Activated CD4-positive, alpha-beta T cell treated with anti-CD3 and anti-CD28 coated beads for 24 hours (primary cell): Measurements from ENCODE around the gene PDYN.

ENCODE experiments used
- DNase-seq, 2 donors: peaks; one replicate each; pipeline ENCODE4 v3.0.0-alpha.2; 2020; ENCODE audit warnings: low read depth in 2 of 2

Gene PDYN

DNA sequence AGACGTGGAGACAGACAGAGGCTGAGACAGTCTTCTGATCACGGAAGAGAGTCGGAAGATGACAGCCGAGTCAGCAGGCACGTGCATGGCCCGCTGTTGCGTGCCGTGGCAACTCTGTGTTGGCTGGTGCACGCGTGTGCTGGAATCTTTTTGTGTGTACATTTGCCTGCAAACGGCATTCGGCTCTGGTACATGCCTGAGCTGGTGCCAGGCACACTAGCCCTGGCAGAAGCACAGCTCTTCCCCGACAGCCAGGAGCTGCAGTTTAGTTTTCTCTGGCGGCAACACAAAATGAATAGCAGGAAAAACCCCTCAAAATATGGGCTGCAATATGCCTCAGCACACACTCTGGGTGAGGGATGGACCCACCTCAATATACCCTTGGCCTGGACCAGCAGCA lies 769 bp upstream of the PDYN start:
- no peak for DNase-seq

DNA sequence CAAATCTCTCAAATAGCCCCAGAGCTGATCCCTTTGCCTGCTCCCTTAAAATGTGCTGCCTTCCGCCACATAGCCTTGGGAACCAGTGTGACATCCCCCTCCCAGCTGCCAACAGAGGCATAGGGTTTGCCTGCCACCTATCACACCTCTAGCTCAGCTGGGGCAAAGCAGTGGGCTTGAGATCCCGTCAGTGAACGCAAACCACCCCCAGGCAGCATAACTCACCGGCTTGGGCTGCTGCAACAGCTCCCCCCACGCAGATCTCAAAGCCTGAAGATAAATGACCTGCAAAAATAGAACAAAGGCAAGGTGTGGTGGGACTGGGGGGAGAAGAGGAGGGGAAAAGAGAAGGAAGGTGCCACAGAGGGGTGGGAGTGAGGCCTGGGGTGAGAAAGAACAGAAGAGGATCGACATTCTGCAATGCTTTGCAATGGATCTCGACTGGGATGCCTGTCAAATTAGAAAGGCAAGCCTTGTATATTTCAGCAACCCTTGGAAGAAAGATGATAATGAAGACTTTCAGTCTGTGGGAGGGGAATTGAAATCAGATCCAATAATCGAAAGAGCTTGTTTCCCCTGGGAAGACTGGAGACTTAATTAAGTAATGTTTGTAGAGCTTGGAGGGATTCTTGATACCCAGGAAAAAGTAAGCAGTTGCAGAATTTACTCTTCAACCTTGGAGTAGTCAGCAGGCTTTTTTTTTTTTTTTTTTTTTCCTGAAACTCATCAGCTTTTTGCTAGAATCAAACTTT lies 1.3 kb downstream of the PDYN start:
- DNase-seq: no peak

DNA sequence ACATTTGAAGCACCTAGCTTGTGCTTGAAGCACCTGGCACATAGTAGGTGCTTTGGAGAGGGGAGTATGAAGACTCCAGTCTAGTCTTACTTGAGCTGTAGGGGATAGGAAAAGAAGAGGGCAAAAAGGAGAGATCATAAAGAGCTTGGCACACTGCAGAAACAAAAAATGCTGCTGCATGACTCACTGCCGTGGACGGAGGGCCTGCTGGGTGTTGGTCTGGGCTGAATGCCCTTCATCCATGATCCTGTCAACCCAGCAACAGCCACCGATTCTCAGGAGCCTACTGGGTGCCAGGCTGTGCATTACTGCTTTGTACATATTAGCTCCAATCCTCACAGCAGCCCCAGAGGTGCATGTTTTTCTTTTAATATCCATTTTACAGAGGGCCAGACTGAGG lies 6.0 kb downstream of the PDYN start:
- DNase-seq: no peak

DNA sequence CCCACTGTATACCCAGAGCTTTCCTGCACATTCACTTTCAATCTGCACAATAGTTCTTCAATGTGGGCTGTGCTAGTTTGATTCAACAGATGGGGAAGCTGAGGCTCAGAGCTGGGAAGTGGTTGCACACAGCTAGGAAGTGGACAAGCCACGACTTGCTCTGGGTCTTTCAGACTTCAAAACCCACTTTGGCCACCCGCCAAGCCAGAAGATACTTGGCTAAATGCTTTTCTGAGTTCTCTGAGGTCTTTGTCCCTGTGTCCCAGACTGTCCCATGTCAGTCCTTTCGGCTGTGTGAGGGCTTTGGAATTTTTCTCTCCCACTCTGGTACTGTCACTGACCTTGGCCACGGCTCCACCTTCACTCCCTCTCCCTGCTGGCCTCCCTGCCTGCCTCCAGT lies 10.6 kb downstream of the PDYN start:
- DNase-seq: no peak

DNA sequence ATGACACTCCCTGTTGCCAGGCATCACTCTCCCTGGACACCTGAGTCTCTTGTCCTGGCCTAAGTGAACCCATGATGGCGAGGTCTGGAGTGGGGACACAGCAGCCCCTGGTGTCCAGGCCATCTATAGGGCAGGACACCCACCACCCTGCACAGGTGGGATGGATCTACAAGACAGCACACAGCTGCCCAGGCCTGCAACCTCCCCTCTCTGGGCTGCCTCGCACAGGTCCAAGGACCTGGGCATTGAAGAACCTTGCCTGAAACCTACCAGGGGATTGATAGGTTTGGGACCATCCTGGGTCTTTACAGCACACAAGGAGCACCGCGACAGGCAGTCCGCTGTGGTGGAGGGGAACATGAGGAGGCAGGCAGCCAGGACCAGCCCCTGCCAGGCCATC lies 11.2 kb downstream of the PDYN start:
- DNase-seq: no peak

DNA sequence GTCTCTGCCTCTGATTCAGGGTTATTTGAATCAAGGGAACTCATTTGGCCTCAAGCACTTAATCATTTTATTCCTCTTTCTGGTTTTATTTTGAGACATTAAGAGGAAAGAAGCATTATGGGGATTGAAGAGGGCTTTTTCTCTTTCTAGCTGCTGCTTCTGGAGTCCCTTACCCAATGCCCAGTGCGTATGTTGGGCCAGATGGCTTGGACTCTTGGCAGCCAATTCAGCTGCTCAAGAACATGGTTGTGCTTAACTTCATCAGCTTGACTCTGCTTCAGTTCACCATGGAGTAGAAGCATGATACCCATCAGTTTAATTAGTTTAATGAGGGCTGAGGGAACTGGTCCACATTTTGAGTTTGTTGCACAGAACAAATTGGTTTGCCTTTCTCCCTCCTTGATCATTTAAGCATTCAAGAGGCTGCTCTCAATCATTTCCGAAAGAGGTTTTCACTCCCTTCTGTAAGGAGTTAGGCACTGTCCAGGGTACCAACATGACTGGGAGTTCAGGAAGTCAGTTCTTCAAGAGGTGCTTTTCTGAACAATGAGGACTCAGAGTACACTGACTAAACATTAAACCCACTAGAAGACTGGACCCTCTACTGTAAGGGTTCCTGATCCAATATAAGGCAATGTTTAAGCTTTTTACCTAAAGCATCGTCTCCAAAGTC lies 14.6 kb downstream of the PDYN start:
- DNase-seq: no peak

DNA sequence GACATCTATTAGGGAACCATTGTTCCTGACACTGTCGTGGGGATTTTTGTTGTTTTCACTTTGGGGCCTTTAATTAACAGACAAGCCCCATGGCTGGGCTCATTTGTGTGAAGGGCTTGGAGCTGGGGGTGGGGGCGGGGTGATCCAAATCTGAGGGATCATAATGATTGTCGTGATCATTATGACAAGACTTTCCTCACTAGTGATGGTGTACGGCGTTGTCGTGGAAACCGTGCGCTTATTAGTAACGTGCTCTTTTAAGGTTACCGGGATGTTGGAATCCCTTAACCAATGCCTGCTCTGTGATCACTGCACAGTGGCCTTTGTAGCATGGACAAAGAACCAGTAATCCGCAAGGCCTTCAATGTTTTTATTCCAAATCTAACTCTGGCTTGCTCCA lies 18.6 kb downstream of the PDYN start:
- DNase-seq: no peak

DNA sequence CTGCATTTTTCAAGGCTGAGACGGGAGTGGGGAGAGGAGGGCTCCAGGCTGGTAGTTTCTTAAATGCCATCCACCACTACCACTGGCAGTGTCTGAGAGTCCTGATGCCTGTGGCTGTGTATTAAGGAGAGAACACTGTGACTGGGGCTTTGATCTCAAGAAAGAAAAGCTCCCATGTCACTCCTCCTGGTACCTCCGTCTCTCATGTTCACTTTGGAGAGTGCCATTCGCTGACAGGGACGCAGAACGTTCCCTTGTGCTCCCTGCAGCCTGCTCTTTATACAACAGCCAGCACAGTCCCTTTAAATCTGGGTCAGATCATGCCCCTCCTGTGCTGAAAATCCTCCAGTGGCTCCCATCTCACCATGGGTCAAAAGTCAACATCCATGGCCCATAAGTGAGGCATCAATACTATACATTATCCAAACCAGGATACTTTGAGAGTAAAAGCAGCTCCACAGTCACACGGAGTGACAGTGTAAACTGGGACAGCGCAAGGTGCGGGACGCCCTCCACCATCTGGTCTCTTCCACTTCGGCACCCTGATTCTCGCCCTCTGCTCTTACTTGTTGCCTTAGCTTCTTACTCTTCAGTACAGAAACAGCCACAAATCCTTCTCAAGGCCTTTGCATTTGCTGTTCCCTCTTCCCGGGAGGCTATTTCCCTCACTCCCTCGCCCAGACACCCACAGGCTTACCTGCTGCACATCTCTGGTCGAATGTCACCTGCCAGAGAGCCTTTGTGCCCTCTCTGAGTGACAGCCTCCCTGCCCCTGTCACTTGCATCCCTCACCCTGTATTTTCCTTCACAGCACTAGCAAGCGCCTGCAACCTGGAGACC lies 20.0 kb downstream of the PDYN start:
- no peak for DNase-seq

DNA sequence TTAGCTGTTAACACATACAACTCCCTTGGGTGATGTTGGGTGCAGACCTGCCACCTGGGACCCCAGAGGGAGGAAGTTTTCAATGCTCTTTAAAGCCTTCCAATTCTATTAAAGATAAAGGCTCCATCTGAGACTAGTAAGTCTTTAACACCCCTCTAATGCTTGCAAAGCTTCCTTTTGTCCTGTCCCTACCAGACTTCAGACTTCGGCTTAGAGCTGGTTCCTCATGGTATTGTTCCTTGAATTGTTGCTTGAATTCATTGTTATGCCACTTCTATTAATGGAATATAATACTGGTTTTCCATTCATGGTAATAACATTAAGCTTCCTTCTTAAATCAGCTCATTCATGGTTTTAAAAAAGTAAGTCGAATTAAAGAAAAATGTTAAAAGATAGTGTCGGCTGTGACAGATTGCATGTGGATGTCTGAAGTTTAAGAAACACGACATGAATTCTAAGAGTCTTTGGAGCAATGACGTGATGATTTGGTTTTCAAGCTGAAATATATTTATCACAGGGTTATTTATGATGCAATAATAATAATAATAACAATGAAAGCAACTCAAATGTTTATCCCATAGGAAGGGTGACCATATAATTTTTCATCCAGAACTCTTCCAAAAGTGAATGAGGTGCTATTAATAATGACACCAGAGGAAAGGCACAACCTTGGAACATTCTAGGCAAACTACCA lies 21.8 kb downstream of the PDYN start:
- no peak for DNase-seq

DNA sequence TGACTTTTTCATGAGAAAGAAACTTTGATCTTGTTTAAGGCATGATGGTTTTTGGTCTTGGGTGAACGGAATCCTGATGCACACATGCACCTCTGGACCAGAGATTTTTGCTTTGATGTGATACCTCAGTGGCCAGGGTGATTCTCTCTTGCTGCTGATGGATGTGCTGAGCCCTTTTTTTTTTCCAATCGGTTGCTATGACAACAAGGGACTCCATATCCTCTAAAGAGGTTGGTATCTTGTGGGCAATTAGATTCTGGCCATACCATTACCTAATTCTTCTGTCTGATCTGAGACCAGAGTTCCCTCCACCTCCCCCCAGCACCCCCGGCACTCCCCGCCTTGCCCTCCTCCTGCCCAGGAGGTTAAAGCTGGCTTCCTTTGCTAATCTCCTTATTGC lies 24.9 kb downstream of the PDYN start:
- DNase-seq: no peak

DNA sequence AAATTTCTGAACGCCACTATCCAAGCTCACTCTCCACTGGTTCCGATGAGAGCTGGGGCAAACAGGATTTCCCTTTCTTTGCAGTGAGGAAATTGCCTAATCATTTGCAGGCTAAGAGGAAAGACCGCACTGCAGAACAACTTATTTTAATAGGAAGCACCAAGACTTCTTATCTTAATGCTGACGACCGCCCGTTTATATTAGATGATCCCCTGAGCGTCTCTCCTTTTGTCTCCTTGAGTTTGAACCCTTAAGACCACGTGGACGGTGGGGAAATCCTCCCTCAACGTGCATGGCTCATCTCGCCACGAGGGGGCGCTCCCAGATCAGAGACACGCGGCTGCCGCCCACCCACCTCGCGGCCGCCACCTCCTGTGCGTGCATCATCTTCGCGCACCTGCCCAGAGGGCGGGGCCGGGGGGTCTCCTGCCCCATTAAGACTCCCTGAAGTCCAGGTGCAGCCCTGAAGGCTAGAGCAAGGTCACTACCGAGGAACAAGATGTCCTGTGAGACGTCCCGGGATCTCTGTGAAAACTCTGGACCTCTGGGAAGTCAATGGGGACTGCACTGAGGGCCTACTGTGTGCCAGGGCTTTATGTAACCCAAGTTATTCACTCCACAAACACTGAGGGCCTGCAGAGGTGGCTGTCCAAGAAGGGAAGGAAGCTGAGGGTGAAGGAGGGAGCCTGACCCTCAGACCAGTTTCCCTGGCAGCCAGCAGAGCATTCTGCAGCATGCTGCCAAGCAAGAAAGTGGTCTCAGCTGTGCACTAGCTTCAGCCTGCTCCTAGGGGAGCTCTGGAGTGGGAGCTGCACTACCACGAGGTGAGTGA lies 28.1 kb downstream of the PDYN start:
- peak; percentile 83 to 86 for DNase-seq

DNA sequence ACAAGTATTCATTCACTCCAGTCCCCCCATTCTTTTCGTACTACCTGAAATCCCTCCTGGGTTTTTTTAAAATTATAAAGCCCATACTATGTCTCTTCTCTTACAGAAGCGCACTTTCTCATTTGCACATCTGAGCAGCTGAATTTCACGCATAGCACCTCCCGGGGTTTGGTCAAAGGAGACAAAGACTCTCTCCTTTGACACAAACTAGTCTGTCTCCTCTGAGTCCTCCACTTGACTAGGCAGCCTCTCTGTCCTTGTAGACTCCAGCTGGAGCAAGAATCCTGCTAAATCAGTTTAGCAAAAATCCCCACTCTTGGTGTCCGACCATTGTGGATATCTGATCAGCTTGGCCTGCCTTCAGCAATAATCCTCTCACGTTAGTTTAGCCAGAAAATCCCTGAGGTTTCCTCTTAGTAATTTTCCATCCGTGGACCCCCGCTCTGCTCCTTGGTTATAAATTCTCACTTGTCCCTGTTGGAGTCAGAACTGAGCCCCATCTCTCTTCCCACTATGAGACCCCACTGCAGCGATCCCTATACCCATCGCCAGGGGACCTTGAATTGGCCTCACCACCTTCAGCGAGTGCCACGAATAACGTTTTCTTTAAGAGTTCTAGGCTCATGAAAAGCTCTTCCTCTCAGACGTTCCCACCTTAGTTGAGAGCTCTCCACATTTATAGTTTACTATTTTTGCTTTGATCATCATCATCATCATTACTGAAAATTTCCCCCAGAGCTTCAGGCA lies 29.0 kb downstream of the PDYN start:
- no peak for DNase-seq

DNA sequence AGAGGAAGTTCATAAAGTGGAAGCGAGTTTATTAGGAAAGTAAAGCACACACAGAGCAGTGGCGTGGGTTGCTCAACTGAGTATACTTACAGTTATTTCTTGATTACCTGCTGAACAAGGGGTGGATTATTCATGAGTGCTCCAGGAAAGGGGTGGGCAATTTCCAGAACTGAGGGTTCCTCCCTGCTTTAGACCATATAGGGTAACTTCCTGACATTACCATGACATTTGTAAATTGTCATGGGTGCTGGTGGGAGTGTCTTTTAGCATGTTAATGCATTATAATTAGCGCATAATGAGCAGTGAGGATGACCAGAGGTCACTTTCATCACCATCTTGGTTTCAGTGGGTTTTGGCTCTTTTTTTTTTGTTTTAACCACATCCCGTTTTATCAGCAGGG lies 29.8 kb downstream of the PDYN start:
- DNase-seq: no peak

DNA sequence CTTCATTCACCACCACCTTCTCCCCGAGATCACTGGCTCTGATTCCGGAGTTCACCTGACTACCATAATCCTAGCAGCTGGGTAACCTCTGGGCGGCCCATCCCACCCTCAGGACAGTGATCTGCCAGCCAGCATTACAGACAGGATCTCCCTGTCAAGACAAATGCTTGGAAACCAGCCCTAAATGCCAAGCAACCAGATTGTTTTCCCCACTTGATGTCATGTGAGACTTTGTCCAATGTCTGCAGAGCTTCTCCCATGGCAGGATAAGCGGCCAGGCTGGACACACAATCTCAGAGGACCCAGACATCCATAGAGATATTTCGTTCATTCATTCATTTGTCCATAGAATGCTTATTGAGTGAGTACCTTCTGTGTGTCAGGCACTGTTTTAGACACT lies 32.5 kb downstream of the PDYN start:
- no peak for DNase-seq

DNA sequence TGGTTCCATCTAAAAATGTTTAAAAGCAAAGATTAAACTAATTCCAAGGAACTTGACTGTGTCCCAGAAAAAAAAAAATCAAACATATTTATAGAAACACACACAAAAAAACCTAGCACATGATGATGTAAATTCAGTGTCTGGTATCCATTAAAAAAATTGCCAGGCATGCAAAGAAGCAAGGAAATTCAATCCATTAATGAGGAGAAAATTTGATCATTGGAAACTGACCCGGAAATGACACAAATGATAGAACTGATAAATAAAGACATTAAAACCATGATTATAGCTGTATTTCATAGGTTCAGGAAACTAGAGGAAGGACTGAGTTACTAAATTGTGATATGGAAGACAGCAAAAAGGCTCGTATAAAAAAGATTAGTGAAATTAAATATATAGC lies 34.7 kb downstream of the PDYN start:
- DNase-seq: no peak

DNA sequence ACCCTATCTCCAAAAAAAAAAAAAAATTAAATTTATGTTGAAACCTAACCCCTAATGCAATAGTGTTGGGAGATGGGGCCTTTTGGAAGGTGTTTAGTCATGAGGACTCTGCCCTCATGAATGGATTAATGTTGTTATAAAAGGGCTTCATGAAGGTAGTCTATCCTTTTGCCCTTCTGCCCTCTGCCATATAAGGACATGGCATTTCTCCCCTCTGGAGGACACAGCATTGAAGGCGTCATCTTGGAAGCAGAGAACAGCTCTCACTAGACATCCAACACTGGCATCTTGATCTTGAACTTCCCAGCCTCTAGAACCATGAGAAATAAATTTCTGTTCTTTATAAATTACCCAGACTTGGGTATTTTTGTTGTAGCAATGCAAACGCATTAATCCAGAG lies 35.4 kb downstream of the PDYN start:
- no peak for DNase-seq

DNA sequence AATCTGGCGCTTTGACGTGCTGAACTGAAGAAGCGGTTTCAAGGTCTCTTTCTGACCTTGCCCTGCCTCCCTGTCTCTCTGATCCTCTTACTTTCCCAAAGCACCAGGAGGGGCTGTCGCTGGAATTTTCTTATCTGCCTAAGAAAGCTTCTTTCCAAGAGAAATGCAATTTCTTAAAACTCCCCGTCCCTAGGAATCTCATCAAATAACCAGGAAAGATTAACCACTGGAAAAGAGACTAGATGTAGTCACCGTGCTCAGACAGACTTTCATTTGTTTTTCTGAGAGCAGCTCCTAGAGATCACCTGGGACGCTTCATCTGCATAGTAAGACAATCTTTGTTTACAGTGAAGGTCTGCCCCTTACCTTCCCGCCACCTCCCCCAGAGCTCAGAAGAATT lies 38.6 kb downstream of the PDYN start:
- DNase-seq: no peak

DNA sequence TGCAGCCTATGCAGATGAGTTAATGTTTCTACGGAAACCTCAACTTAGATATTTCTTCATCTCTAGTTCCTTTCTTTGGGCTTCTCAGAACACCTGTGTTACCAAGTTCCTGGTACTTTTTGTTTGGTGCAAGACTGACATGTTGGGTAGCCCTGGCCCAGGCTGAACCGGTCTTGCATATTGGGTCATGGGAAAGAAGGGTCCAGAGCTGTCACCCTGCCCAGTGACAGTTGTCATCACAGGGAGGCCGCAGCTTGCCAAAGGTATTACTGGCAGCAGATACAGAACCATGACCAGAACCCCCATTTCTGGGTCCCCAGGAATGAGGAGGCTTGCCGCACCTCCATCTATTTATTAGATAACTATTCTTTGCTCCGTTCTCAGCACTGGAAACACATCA lies 40.2 kb downstream of the PDYN start:
- no peak for DNase-seq

DNA sequence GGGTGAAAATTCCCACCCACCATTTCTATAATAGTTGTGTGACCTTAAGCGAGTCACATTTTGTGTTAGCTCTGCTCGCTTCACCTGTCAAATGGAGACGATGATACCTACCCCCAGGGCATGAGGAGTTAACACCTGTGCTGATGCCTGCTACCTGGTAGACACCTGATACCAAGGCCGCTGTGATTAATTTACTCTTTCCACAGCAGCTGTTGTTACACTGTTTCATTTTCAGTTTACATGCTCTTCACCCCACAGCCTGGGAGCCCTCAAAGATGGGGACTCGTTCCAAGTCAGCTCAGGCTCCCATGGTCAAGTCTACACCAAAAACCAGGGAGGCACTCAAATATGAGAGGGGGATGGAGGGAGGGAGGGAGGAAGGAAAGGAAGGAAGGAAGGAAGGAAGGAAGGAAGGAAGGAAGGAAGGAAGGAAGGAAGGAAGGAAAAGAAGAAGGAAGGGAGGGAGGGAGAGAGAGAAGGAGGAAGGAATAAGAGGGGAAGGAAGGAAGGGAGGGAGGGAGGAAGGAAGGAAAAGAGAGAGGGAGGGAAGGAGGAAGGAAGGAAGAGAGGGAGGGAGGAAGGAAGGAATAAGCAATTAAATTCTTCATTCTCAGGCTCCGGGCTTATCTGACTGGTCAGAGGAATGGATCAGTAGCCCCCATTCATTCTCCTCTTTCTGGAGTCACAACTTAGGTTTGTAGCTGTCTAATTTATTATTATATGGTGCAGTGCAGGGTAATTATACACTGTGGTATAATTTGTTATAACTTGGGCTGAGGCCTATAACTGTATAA lies 40.9 kb downstream of the PDYN start:
- no peak for DNase-seq
